Stimulated activated naive CD8-positive, alpha-beta T cell treated with anti-CD3 and anti-CD28 coated beads, Interleukin-15, Interleukin-2, amounts not matched to agents 100 ng/mL and 50 ng/mL, for 24 hours (primary cell): ENCODE data around the gene FKBP7.
"Not testable (repeated sequence)": the region's sequence is repeated elsewhere in the genome, so short reads cannot be mapped to it uniquely, and the experiment has no call there.

Experiments used
- H3K27ac Mint-ChIP-seq: one replicate; pipeline ENCODE4 v1.8.0; 2021; ENCODE audit warnings: mild to moderate bottlenecking, mixed read lengths
- H3K27me3 Mint-ChIP-seq: one replicate; pipeline ENCODE4 v1.8.0; 2021; ENCODE audit warnings: mixed read lengths
- H3K36me3 Mint-ChIP-seq: one replicate; pipeline ENCODE4 v1.8.0; 2021; ENCODE audit warnings: low read depth, mixed read lengths
- H3K4me1 Mint-ChIP-seq: one replicate; pipeline ENCODE4 v1.8.0; 2021; ENCODE audit warnings: low read depth, mixed read lengths
- H3K4me3 Mint-ChIP-seq: one replicate; pipeline ENCODE4 v1.8.0; 2021; ENCODE audit warnings: mild to moderate bottlenecking, mixed read lengths
- H3K9me3 Mint-ChIP-seq: one replicate; pipeline ENCODE4 v1.8.0; 2021; ENCODE audit warnings: mixed read lengths

FKBP7 gene

GRCh38 chr2:178478439-178479274 lies at the start of gene FKBP7:
Gene FKBP7 (minus strand): TSS chr2:178478600. CDS start chr2:178478499, 101 bp downstream.
- H3K4me1 Mint-ChIP-seq: peaks cover 41% of the 10 kb centered on the region
- no peaks in the 10 kb centered on the region for H3K27me3 Mint-ChIP-seq
- H3K36me3 Mint-ChIP-seq: peaks cover 5% of the 10 kb centered on the region
- peak within 1 kb of the TSS; percentile 97 for H3K27ac Mint-ChIP-seq
- peak within 1 kb of the TSS; percentile 99 for H3K4me3 Mint-ChIP-seq
- H3K9me3 Mint-ChIP-seq: no peaks in the 10 kb centered on the region

- H3K4me1 Mint-ChIP-seq: peaks cover 63% of the 10 kb centered on the region
- no peak overlapping the region for H3K4me3 Mint-ChIP-seq
- H3K27ac Mint-ChIP-seq: no peak overlapping the region
- H3K27me3 Mint-ChIP-seq: no peaks in the 10 kb centered on the region
- H3K9me3 Mint-ChIP-seq: no peaks in the 10 kb centered on the region
- H3K36me3 Mint-ChIP-seq: peaks cover 56% of the 10 kb centered on the region
These were observed 49.2 kb upstream of the FKBP7 start for GRCh38 chr2:178527592-178527991.

GRCh38 chr2:178526256-178526655 lies 47.9 kb upstream of the FKBP7 start:
- Mint-ChIP-seq H3K27me3 (no peaks in the 10 kb centered on the region), H3K4me3 (no peak overlapping the region), H3K27ac (no peak overlapping the region), H3K9me3 (peaks cover 6% of the 10 kb centered on the region), H3K36me3 (peaks cover 47% of the 10 kb centered on the region), H3K4me1 (peaks cover 72% of the 10 kb centered on the region)

- H3K4me1 Mint-ChIP-seq: peaks cover 70% of the 10 kb centered on the region
- H3K27me3 Mint-ChIP-seq, H3K9me3 Mint-ChIP-seq, H3K27ac Mint-ChIP-seq: not testable (repeated sequence)
- peaks cover 47% of the 10 kb centered on the region for H3K36me3 Mint-ChIP-seq
- peak overlapping the region; percentile 37 for H3K4me3 Mint-ChIP-seq
These were observed 47.1 kb upstream of the FKBP7 start for GRCh38 chr2:178525460-178525859.

GRCh38 chr2:178525010-178525409 lies 46.6 kb upstream of the FKBP7 start:
- not testable (repeated sequence) for H3K9me3 Mint-ChIP-seq, H3K4me3 Mint-ChIP-seq, H3K27ac Mint-ChIP-seq, H3K27me3 Mint-ChIP-seq
- peaks cover 66% of the 10 kb centered on the region for H3K4me1 Mint-ChIP-seq
- peaks cover 44% of the 10 kb centered on the region for H3K36me3 Mint-ChIP-seq

- Mint-ChIP-seq H3K36me3 (peaks cover 46% of the 10 kb centered on the region), H3K4me1 (peaks cover 54% of the 10 kb centered on the region), H3K4me3 (peak overlapping the region; percentile 94), H3K27ac (peak overlapping the region; percentile 87), H3K27me3 (no peaks in the 10 kb centered on the region), H3K9me3 (peaks cover 10% of the 10 kb centered on the region)
These were observed 45.3 kb upstream of the FKBP7 start for GRCh38 chr2:178523596-178524134.

GRCh38 chr2:178522950-178523595 lies 44.7 kb upstream of the FKBP7 start:
- H3K27ac Mint-ChIP-seq: peak overlapping the region; percentile 87
- peaks cover 50% of the 10 kb centered on the region for H3K4me1 Mint-ChIP-seq
- H3K9me3 Mint-ChIP-seq: peaks cover 10% of the 10 kb centered on the region
- H3K27me3 Mint-ChIP-seq: no peaks in the 10 kb centered on the region
- peak overlapping the region; percentile 94 for H3K4me3 Mint-ChIP-seq
- peaks cover 46% of the 10 kb centered on the region for H3K36me3 Mint-ChIP-seq

GRCh38 chr2:178521304-178522150 lies 43.1 kb upstream of the FKBP7 start:
- Mint-ChIP-seq H3K4me1 (peaks cover 42% of the 10 kb centered on the region), H3K4me3 (no peak overlapping the region), H3K9me3 (peaks cover 10% of the 10 kb centered on the region), H3K36me3 (peaks cover 47% of the 10 kb centered on the region), H3K27me3 (no peaks in the 10 kb centered on the region), H3K27ac (peak overlapping the region; percentile 42)

- H3K36me3 Mint-ChIP-seq: peaks cover 47% of the 10 kb centered on the region
- H3K27me3 Mint-ChIP-seq: no peaks in the 10 kb centered on the region
These were observed 39.1 kb upstream of the FKBP7 start for GRCh38 chr2:178517496-178517895.

GRCh38 chr2:178514664-178515063 lies 36.3 kb upstream of the FKBP7 start:
- Mint-ChIP-seq H3K9me3 (no peaks in the 10 kb centered on the region), H3K27ac (peak overlapping the region; percentile 68), H3K36me3 (peaks cover 48% of the 10 kb centered on the region), H3K4me1 (peaks cover 28% of the 10 kb centered on the region), H3K4me3 (peak overlapping the region; percentile 37), H3K27me3 (no peaks in the 10 kb centered on the region)

More at GRCh38 chr2:178517496-178517895, 39.1 kb upstream of the FKBP7 start:
- H3K27ac Mint-ChIP-seq: no peak overlapping the region
- peaks cover 42% of the 10 kb centered on the region for H3K4me1 Mint-ChIP-seq
- no peak overlapping the region for H3K4me3 Mint-ChIP-seq
- peaks cover 10% of the 10 kb centered on the region for H3K9me3 Mint-ChIP-seq

- no peaks in the 10 kb centered on the region for H3K9me3 Mint-ChIP-seq
- H3K36me3 Mint-ChIP-seq: peaks cover 44% of the 10 kb centered on the region
- H3K27me3 Mint-ChIP-seq: no peaks in the 10 kb centered on the region
- no peak overlapping the region for H3K4me3 Mint-ChIP-seq
- no peak overlapping the region for H3K27ac Mint-ChIP-seq
- peaks cover 28% of the 10 kb centered on the region for H3K4me1 Mint-ChIP-seq
These were observed 35.5 kb upstream of the FKBP7 start for GRCh38 chr2:178513876-178514275.

GRCh38 chr2:178512484-178512883 lies 34.1 kb upstream of the FKBP7 start:
- Mint-ChIP-seq H3K27me3 (no peaks in the 10 kb centered on the region), H3K36me3 (peaks cover 30% of the 10 kb centered on the region), H3K4me3 (no peak overlapping the region), H3K9me3 (no peaks in the 10 kb centered on the region), H3K27ac (no peak overlapping the region), H3K4me1 (peaks cover 32% of the 10 kb centered on the region)

- Mint-ChIP-seq H3K4me3 (no peak overlapping the region), H3K36me3 (peaks cover 34% of the 10 kb centered on the region), H3K4me1 (peaks cover 37% of the 10 kb centered on the region), H3K27ac (no peak overlapping the region), H3K27me3 (no peaks in the 10 kb centered on the region), H3K9me3 (no peaks in the 10 kb centered on the region)
These were observed 32.0 kb upstream of the FKBP7 start for GRCh38 chr2:178510384-178510783.

GRCh38 chr2:178508646-178509045 lies 30.2 kb upstream of the FKBP7 start:
- no peak overlapping the region for H3K27ac Mint-ChIP-seq
- no peaks in the 10 kb centered on the region for H3K9me3 Mint-ChIP-seq
- H3K36me3 Mint-ChIP-seq: peaks cover 38% of the 10 kb centered on the region
- no peaks in the 10 kb centered on the region for H3K27me3 Mint-ChIP-seq
- H3K4me1 Mint-ChIP-seq: peaks cover 21% of the 10 kb centered on the region
- H3K4me3 Mint-ChIP-seq: no peak overlapping the region
